ENCODE measurements around the gene FAM171A1.

The FAM171A1 gene

GRCh38 chr10:15373199-15373598 lies 2.1 kb upstream of the FAM171A1 start:
- DNase-seq, result no peak

DNA sequence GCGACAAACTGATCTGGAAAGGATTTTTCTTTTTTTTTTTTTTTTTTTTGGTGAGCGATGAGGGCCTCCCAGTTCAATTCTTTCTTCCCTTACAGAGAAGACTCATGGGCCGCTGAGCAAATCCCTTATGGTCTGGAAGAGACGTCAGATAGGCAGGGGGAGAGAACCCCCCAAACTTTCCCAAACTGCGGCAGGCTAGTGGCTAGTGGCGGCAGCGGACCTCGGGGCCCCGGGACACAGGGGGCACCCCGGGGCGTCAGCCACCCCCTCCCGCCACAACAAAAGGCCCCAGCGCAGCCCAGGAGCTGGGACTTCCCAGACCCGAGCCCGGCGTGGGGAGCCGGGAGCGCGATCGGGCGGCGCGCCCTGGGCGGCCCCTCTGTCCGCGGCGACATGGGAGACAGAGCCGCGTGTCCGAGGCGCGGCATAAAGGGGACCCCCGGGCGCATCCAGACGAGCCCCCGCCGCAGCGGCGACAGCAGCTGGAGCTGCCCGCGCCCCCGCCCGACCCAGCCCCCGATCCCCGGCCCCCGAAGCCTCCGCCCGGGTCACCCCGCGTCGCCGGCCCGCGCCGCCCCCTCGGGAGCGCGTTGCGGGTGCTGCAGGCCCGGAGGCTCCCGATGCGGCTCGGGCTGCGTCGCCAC lies 755 bp downstream of the FAM171A1 start:
- DNase-seq, result no peak

DNA sequence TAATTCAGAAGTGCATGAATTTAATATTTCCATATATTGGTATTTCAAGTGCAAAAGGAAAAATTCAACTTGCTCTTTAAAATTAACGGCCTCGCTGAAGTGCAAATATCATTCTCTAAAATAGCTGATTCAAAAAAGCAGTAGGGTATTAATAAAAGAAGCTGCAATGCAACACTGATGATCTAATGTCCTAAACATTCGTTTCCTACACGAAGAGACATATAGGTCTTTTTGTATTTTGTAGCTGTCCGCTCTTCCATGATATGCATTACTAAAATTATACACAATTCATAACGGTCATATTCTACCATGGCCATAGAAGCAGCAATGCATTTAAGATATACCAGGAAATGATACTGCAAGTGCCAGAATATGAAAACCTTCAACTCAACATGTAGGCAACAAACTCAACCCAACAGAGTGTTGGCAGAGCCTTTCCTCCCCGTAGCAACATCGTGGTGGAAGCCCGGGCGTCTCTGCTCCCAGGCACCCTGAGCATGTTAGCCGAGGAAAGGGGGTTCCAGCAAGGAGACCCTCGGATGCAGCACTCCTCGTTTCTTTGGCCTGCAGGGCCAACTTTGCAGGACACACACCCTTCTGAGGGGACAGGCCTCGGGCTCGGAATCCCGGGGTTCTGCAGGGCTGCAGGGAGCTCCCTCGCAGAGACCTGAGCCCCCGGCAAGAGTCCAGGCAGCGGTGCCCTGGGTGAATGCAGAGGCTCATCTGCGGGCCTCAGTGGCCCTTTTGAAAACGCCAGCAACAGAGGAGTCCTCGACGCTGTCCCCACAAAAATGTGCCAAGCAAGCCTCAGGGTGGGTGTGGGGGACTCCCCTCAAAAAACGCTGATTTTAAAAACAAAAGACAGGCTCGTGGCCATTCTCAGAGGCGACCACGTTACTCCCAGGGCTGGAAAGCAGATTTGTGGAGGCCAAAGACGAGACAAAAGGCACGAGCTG lies 1.6 kb downstream of the FAM171A1 start:
- no peak for DNase-seq

DNA sequence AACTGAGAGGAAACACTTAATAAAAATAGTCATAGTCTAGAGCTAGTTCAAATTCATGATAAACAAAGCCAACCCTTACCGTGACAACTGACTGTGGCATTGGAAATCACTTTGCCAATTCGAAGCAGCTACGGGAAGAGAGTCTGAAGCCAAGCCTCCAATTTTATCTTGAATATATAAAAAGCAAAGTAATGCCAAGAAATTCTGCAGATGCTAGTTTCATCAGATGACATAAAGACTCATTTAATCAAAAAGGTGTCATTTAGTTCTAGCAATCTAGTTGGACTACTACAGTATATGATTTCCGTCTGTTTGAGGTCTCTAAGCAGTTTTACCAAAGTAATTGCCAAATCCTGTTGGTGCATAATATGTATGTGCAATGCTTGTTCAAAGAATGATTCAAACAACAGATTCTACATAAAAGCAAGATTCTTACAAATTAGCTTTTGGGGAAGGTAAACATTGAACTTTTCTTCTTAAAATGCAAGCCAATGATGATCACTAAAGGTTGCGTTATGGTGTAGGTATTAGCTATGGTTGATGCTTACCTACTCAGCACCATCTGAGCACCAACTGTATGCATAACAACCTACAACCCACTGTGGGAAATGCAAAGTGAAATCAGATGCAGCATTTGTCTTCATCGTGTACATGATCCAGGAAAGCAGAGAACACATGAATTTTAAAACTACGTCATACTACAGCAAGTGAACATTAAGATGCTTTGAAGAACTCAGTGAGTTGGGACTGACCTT lies 2.8 kb downstream of the FAM171A1 start:
- no peak for DNase-seq

DNA sequence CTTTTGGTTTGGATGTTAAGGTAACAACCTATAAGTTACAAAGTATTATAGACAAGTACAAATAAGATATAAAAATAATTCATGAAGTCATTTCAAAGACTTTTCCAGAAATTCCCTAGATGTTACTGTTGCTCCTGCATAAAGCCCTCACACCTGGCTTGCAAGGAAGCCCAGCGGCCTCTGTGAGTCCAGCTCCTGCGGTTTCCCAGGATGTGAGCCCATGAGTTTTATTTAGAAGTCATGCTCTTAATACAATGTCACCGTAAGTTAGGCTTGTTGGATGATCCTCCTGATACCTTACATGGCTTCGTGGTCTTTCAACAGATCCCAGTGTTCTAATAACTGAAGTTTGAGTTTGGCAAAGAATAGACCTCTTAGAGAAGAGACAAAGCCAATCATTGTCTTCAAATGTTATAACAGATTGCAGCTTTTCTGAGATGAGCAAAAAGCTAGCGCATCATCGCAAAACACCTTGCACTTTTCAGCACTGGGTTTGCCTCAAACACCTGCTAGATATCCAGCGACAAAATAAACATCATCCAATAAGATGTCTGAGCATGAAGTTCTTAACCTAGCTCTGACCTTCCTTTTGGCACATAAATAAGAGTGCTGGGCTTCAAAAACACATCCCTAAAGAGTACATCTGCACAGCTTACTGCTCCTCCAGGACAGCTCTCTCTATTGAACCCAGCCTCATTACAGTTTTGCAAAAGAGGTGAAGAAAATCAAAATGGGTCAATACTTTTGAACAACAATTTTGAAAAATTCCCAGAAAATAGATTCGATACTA lies 3.6 kb downstream of the FAM171A1 start:
- DNase-seq, result no peak

- no peak for DNase-seq
These were observed 5.4 kb downstream of the FAM171A1 start for GRCh38 chr10:15365692-15366091.

DNA sequence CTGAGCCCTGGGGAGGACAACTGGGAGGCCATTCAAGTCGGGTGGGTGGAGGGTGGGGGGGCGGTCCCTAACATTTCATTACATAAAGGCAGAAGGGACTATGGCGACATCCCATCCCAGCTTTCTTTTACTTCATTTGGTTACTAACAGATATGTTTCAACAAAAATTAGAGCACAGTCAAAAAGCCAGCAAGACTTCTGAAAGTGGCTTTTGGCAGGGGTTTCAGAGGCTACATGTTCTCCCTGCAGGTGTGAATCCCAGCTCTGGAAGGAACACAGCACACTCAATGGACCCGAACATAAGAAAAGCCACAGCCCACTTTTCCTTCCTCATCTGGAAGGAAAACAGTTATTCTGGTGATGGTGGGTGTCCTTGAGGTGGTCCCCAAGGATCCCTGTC lies 7.1 kb downstream of the FAM171A1 start:
- no peak for DNase-seq

GRCh38 chr10:15363031-15363430 lies 8.1 kb downstream of the FAM171A1 start:
- DNase-seq, result no peak

DNA sequence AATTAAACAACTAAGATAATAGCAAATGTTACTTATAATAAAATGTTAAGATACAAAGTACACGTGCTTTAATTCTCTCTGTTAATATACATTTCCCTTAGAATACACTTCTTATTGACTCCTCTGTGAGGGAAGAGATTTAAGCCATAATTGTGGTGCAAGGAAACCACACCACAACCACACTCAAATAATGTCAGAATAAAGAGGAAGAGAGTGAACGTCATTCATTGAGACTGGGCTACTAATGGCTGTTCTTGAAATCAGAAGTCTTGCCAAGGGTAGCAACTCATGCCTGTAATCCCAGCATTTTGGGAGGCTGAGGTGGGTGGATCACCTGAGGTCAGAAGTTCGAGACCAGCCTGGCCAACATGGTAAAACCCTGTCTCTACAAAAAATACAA lies 10.0 kb downstream of the FAM171A1 start:
- no peak for DNase-seq

- no peak for DNase-seq
These were observed 10.5 kb downstream of the FAM171A1 start for GRCh38 chr10:15360566-15360965.

- no peak for DNase-seq
These were observed 17.5 kb downstream of the FAM171A1 start for GRCh38 chr10:15353471-15354017.

DNA sequence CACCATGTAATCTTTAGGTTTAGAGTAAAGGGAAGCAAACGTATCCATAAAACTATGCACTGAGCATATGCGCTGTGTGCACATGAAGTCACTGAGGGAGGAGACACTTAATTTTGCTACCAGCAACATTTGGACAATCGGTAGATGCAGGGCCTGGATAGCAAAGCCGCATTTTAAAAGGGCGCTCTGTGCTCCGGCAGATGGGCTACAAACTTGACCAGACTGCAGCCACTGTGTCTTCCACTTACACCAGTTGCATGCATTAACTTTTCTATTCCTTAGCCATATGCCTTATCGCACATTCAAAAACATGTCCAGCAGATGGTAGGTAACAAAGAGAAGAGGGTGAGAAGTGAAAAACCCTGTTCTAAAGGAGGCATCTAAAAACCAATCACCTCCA lies 18.3 kb downstream of the FAM171A1 start:
- no peak for DNase-seq

DNA sequence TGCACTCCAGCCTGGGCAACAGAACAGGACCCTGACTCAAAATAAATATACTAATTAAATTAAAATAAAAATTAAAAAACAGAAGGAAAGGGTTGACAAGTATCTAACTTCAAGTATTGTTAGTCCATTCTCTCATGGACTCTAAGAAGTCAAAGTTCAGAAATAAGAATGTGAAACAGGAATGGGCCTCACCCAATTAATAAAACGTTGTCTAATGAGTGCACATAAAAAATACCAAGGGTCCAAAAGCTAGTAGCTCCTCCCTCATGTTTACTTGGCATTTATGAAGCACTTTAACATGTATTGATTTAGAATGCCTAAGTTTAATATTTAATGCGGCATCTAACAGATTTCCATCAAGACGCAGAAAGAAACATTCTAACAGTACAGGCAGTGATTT lies 18.9 kb downstream of the FAM171A1 start:
- no peak for DNase-seq

- no peak for DNase-seq
These were observed 19.8 kb downstream of the FAM171A1 start for GRCh38 chr10:15351099-15351820.

DNA sequence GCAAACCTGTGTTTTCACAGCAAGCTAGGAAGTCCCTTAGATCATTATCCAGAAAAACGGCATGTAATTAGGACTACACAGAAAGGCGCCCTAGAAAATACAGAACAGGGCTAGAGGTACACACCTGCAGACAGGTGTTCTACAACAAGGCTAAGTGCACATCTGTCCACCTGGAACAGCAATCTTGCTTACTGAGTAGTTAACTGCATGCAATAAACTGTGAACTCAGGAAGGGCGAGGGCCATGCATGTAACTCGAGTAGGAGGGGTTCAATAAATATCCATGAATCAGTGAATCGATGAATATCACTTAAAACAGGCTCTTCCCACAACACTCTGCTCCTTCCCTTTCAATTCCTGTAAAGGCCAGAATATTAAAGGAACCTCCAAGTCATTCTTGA lies 22.0 kb downstream of the FAM171A1 start:
- DNase-seq, result no peak

GRCh38 chr10:15348579-15348978 lies 22.5 kb downstream of the FAM171A1 start:
- DNase-seq, result no peak

DNA sequence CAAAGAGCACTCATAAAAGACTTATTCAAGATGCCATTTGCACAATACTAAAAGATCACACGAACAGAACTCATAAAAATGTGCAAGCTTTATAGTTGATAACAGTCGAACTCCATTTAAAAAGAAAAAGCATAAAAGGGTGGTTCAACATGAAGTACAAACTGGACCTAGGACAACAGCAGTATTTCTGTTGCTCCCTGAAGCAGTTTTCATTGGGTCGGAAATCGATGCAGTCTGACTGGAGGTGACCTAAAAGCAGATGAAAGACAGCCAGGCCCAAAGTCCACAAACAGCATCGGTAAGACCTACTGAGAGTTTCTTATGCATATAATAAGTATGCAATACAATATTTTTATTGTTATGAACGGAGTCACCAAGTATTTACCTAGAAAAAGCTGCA lies 23.9 kb downstream of the FAM171A1 start:
- DNase-seq, result no peak

DNA sequence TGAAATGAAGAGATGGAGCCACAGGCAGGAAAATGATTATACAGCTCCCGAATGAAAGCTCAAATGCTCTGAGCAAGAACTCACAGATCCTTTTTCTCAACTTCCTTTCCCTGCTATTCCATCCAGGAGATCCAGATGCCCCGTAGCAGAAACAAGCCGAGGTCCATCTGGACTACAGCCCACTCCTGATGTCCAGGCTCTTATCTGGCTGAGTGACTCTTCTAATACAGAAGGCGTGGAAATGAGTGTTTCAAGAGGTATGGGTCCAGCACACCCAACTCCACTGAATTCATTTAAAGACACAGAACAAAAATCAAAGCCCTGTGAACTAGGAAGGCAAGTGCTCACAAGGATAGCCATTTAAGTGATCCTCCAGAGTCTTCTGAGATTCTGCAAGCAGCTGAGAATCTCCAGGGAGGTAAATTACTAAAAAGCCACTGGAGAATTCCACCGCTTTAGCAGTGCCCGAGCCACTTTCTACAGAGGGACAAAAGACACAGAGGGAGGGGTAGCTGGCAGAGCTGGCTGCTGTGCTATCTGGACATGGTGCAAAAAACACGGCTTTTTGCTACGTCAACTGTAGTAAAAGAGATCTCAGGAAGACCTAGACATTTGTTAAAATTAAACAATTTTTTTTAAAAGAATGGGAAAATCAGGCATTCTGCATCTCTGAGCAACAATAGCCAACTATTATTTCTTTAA lies 24.5 kb downstream of the FAM171A1 start:
- no peak for DNase-seq

GRCh38 chr10:15345450-15345849 lies 25.6 kb downstream of the FAM171A1 start:
- no peak for DNase-seq

DNA sequence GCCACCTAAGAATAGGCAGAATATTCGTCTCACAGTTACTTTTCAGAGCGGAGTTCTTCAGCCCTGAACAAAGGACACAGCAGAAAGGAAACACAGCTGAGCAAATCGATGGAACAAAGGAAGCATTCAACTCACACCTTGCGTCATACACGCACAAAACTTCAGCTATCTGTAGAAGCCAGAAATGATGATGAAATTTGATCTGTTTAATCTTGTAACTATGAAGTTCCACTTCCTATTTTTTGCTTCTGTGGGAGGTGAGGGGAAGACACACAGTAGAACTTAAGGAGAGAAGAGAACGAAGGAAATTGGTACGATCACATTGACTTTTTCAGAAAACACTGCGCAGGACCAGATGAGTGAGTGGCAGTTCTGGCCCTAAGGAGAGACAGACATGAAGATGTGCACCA lies 26.2 kb downstream of the FAM171A1 start:
- no peak for DNase-seq

DNA sequence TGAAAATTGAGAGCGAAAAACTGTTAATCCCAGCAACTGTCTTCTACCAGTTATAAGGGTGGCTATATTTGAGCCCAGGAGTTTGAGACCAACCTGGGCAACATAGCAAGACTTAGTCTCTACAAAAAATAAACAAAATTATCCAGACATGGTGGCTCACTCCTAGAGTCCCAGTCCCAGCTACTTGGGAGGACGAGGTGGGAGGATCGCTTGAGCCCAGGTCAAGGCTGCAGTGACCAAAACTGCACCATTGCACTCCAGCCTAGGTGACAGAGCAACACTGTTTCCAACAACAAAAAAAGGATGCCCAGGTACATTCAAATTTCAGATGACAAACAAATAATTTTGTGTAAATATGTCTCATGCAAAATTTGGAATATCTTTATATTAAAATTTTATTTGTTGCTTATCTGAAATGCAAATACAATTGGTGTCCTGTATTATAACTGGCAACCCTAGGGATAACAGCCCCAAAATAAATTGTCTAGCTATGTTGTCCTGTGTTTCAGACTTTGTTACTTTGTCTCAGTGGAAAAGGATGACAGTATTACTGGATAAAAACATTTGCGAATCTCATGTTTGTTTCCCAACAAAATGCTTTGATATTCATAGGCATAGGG lies 26.7 kb downstream of the FAM171A1 start:
- no peak for DNase-seq

Measured in DMS79 (cell line).